ENCODE measurements around the gene SCAMP2.

- no peak for TF ChIP-seq CTCF (IDR thresholded peaks at IDR 0.05)
- no peak for TF ChIP-seq POLR2A (IDR thresholded peaks at IDR 0.05)
Observed at GRCh38 chr15:74850393-74850792, 22.8 kb downstream of the SCAMP2 start.
